Measurements from ENCODE around the gene TRPM7.

DNA sequence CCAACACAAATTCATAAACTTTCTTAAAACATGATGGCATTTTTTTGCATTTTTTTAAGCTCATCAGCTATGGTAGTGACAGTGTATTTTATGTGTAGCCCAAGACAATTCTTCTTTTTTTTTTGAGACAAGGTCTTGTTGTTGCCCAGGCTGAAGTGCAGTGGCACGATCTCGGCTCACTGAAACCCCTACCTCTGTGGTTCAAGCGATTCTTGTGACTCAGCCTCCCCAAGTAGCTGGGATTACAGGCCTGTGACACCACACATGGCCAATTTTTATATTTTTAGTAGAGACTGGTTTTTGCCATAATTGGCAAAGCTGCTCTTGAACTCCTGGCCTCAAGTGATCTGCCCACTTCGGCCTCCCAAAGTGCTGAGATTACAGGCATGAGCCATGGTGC lies 122.8 kb downstream of the TRPM7 start:
- TF ChIP-seq, protein P1, sequence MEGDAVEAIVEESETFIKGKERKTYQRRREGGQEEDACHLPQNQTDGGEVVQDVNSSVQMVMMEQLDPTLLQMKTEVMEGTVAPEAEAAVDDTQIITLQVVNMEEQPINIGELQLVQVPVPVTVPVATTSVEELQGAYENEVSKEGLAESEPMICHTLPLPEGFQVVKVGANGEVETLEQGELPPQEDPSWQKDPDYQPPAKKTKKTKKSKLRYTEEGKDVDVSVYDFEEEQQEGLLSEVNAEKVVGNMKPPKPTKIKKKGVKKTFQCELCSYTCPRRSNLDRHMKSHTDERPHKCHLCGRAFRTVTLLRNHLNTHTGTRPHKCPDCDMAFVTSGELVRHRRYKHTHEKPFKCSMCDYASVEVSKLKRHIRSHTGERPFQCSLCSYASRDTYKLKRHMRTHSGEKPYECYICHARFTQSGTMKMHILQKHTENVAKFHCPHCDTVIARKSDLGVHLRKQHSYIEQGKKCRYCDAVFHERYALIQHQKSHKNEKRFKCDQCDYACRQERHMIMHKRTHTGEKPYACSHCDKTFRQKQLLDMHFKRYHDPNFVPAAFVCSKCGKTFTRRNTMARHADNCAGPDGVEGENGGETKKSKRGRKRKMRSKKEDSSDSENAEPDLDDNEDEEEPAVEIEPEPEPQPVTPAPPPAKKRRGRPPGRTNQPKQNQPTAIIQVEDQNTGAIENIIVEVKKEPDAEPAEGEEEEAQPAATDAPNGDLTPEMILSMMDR (IDR thresholded peaks at IDR 0.05) = no peak
- no peak for TF ChIP-seq POLR2A (IDR thresholded peaks at IDR 0.05)
